ENCODE results near the gene ZCCHC9. TPM values are rescaled to one million over a fixed set of nuclear protein-coding genes. Genes with fewer than 3 reads are reported as not detected.
A peak's percentile ranks its signal among the peaks of the same experiment; 100 is the strongest.
"Not testable (repeated sequence)": the region's sequence is repeated elsewhere in the genome, so short reads cannot be mapped to it uniquely, and the experiment has no call there.

The ZCCHC9 gene
- total RNA-seq, 1 donor from 2014 or later = 16.2 TPM

- H3K36me3 ChIP-seq (ENCODE audit: control insufficient read depth in 3 of 3, insufficient read depth in 3 of 3, low read length in 3 of 3) = peaks cover 14 to 20% (median 17%) of the 10 kb centered on the region in 3 donors
- no peak overlapping the region for H3K4me3 ChIP-seq (ENCODE audit: low read length in 3 of 3)
- no peaks in the 10 kb centered on the region for H3K9me3 ChIP-seq (ENCODE audit: control insufficient read depth in 3 of 3, low read length in 3 of 3)
- H3K4me1 ChIP-seq (ENCODE audit: control insufficient read depth in 3 of 3, insufficient read depth in 3 of 3, low read length in 3 of 3) = no peaks in the 10 kb centered on the region
- no peak overlapping the region for H3K9ac ChIP-seq (ENCODE audit: low read depth in 1 of 3, low read length in 3 of 3)
- H3K27ac ChIP-seq (ENCODE audit: low read depth, low read length) = no peak overlapping the region
- no peaks in the 10 kb centered on the region for H3K27me3 ChIP-seq (ENCODE audit: control insufficient read depth in 3 of 3, insufficient read depth in 3 of 3, low read length in 3 of 3)
These were observed 15.2 kb downstream of the ZCCHC9 start for GRCh38 chr5:81316571-81316970.

GRCh38 chr5:81317536-81317935 lies 16.1 kb downstream of the ZCCHC9 start:
- no peak overlapping the region for H3K4me3 ChIP-seq (ENCODE audit: low read length in 3 of 3)
- no peaks in the 10 kb centered on the region for H3K4me1 ChIP-seq (ENCODE audit: control insufficient read depth in 3 of 3, insufficient read depth in 3 of 3, low read length in 3 of 3)
- H3K27me3 ChIP-seq (ENCODE audit: control insufficient read depth in 3 of 3, insufficient read depth in 3 of 3, low read length in 3 of 3) = no peaks in the 10 kb centered on the region
- H3K9ac ChIP-seq (ENCODE audit: low read depth in 1 of 3, low read length in 3 of 3) = no peak overlapping the region
- H3K27ac ChIP-seq (ENCODE audit: low read depth, low read length) = no peak overlapping the region
- H3K9me3 ChIP-seq (ENCODE audit: control insufficient read depth in 3 of 3, low read length in 3 of 3) = no peaks in the 10 kb centered on the region
- peaks cover 5 to 11% (median 9%) of the 10 kb centered on the region in 3 donors for H3K36me3 ChIP-seq (ENCODE audit: control insufficient read depth in 3 of 3, insufficient read depth in 3 of 3, low read length in 3 of 3)

- Histone ChIP-seq H3K4me1 (ENCODE audit: control insufficient read depth in 3 of 3, insufficient read depth in 3 of 3, low read length in 3 of 3) (no peaks in the 10 kb centered on the region), H3K9ac (ENCODE audit: low read depth in 1 of 3, low read length in 3 of 3) (no peak overlapping the region), H3K27me3 (ENCODE audit: control insufficient read depth in 3 of 3, insufficient read depth in 3 of 3, low read length in 3 of 3) (no peaks in the 10 kb centered on the region), H3K36me3 (ENCODE audit: control insufficient read depth in 3 of 3, insufficient read depth in 3 of 3, low read length in 3 of 3) (no peaks in the 10 kb centered on the region), H3K27ac (ENCODE audit: low read depth, low read length) (no peak overlapping the region), H3K9me3 (ENCODE audit: control insufficient read depth in 3 of 3, low read length in 3 of 3) (no peaks in the 10 kb centered on the region), H3K4me3 (ENCODE audit: low read length in 3 of 3) (no peak overlapping the region)
These were observed 25.2 kb downstream of the ZCCHC9 start for GRCh38 chr5:81326554-81326953.

- Histone ChIP-seq H3K4me3 (ENCODE audit: low read length in 3 of 3) (peak overlapping the region in 2 of 3 donors; percentile 3 to 58), H3K9me3 (ENCODE audit: control insufficient read depth in 3 of 3, low read length in 3 of 3) (no peaks in the 10 kb centered on the region)
These were observed 33.1 kb downstream of the ZCCHC9 start for GRCh38 chr5:81334304-81335061.

GRCh38 chr5:81335946-81336345 lies 34.6 kb downstream of the ZCCHC9 start:
- Histone ChIP-seq H3K9ac (ENCODE audit: low read depth in 1 of 3, low read length in 3 of 3) (no peak overlapping the region), H3K27me3 (ENCODE audit: control insufficient read depth in 3 of 3, insufficient read depth in 3 of 3, low read length in 3 of 3) (no peaks in the 10 kb centered on the region), H3K36me3 (ENCODE audit: control insufficient read depth in 3 of 3, insufficient read depth in 3 of 3, low read length in 3 of 3) (no peaks in the 10 kb centered on the region), H3K27ac (ENCODE audit: low read depth, low read length) (no peak overlapping the region), H3K4me1 (ENCODE audit: control insufficient read depth in 3 of 3, insufficient read depth in 3 of 3, low read length in 3 of 3) (no peaks in the 10 kb centered on the region), H3K4me3 (ENCODE audit: low read length in 3 of 3) (no peak overlapping the region), H3K9me3 (ENCODE audit: control insufficient read depth in 3 of 3, low read length in 3 of 3) (no peaks in the 10 kb centered on the region)

More at GRCh38 chr5:81334304-81335061, 33.1 kb downstream of the ZCCHC9 start:
- no peaks in the 10 kb centered on the region for H3K4me1 ChIP-seq (ENCODE audit: control insufficient read depth in 3 of 3, insufficient read depth in 3 of 3, low read length in 3 of 3)
- H3K27ac ChIP-seq (ENCODE audit: low read depth, low read length) = no peak overlapping the region
- no peak overlapping the region for H3K9ac ChIP-seq (ENCODE audit: low read depth in 1 of 3, low read length in 3 of 3)
- H3K36me3 ChIP-seq (ENCODE audit: control insufficient read depth in 3 of 3, insufficient read depth in 3 of 3, low read length in 3 of 3) = no peaks in the 10 kb centered on the region
- H3K27me3 ChIP-seq (ENCODE audit: control insufficient read depth in 3 of 3, insufficient read depth in 3 of 3, low read length in 3 of 3) = no peaks in the 10 kb centered on the region

- Histone ChIP-seq H3K27me3 (ENCODE audit: control insufficient read depth in 3 of 3, insufficient read depth in 3 of 3, low read length in 3 of 3) (no peaks in the 10 kb centered on the region), H3K9ac (ENCODE audit: low read depth in 1 of 3, low read length in 3 of 3) (no peak overlapping the region), H3K4me1 (ENCODE audit: control insufficient read depth in 3 of 3, insufficient read depth in 3 of 3, low read length in 3 of 3) (no peaks in the 10 kb centered on the region), H3K27ac (ENCODE audit: low read depth, low read length) (no peak overlapping the region), H3K36me3 (ENCODE audit: control insufficient read depth in 3 of 3, insufficient read depth in 3 of 3, low read length in 3 of 3) (no peaks in the 10 kb centered on the region), H3K9me3 (ENCODE audit: control insufficient read depth in 3 of 3, low read length in 3 of 3) (no peaks in the 10 kb centered on the region), H3K4me3 (ENCODE audit: low read length in 3 of 3) (no peak overlapping the region)
These were observed 35.2 kb downstream of the ZCCHC9 start for GRCh38 chr5:81336556-81336955.

GRCh38 chr5:81337803-81338202 lies 36.4 kb downstream of the ZCCHC9 start:
- no peaks in the 10 kb centered on the region for H3K27me3 ChIP-seq (ENCODE audit: control insufficient read depth in 3 of 3, insufficient read depth in 3 of 3, low read length in 3 of 3)
- no peak overlapping the region for H3K4me3 ChIP-seq (ENCODE audit: low read length in 3 of 3)
- no peaks in the 10 kb centered on the region for H3K4me1 ChIP-seq (ENCODE audit: control insufficient read depth in 3 of 3, insufficient read depth in 3 of 3, low read length in 3 of 3)
- H3K9ac ChIP-seq (ENCODE audit: low read depth in 1 of 3, low read length in 3 of 3) = no peak overlapping the region
- H3K9me3 ChIP-seq (ENCODE audit: control insufficient read depth in 3 of 3, low read length in 3 of 3) = no peaks in the 10 kb centered on the region
- H3K27ac ChIP-seq (ENCODE audit: low read depth, low read length) = no peak overlapping the region
- no peaks in the 10 kb centered on the region for H3K36me3 ChIP-seq (ENCODE audit: control insufficient read depth in 3 of 3, insufficient read depth in 3 of 3, low read length in 3 of 3)

GRCh38 chr5:81338213-81338612 lies 36.8 kb downstream of the ZCCHC9 start:
- H3K36me3 ChIP-seq (ENCODE audit: control insufficient read depth in 3 of 3, insufficient read depth in 3 of 3, low read length in 3 of 3); H3K4me3 ChIP-seq (ENCODE audit: low read length in 3 of 3); H3K27me3 ChIP-seq (ENCODE audit: control insufficient read depth in 3 of 3, insufficient read depth in 3 of 3, low read length in 3 of 3); H3K9ac ChIP-seq (ENCODE audit: low read depth in 1 of 3, low read length in 3 of 3); H3K4me1 ChIP-seq (ENCODE audit: control insufficient read depth in 3 of 3, insufficient read depth in 3 of 3, low read length in 3 of 3); H3K27ac ChIP-seq (ENCODE audit: low read depth, low read length); H3K9me3 ChIP-seq (ENCODE audit: control insufficient read depth in 3 of 3, low read length in 3 of 3): not testable (repeated sequence)

GRCh38 chr5:81344736-81345135 lies 43.3 kb downstream of the ZCCHC9 start:
- no peak overlapping the region for H3K4me3 ChIP-seq (ENCODE audit: low read length in 3 of 3)

GRCh38 chr5:81345411-81346003 lies 44.1 kb downstream of the ZCCHC9 start:
- no peak overlapping the region for H3K27ac ChIP-seq (ENCODE audit: low read depth, low read length)

More at GRCh38 chr5:81344736-81345135, 43.3 kb downstream of the ZCCHC9 start:
- no peaks in the 10 kb centered on the region for H3K4me1 ChIP-seq (ENCODE audit: control insufficient read depth in 3 of 3, insufficient read depth in 3 of 3, low read length in 3 of 3)
- H3K9ac ChIP-seq (ENCODE audit: low read depth in 1 of 3, low read length in 3 of 3) = no peak overlapping the region
- no peaks in the 10 kb centered on the region for H3K36me3 ChIP-seq (ENCODE audit: control insufficient read depth in 3 of 3, insufficient read depth in 3 of 3, low read length in 3 of 3)
- no peaks in the 10 kb centered on the region for H3K27me3 ChIP-seq (ENCODE audit: control insufficient read depth in 3 of 3, insufficient read depth in 3 of 3, low read length in 3 of 3)
- no peak overlapping the region for H3K27ac ChIP-seq (ENCODE audit: low read depth, low read length)
- H3K9me3 ChIP-seq (ENCODE audit: control insufficient read depth in 3 of 3, low read length in 3 of 3) = no peaks in the 10 kb centered on the region

More at GRCh38 chr5:81345411-81346003, 44.1 kb downstream of the ZCCHC9 start:
- Histone ChIP-seq H3K9ac (ENCODE audit: low read depth in 1 of 3, low read length in 3 of 3) (no peak overlapping the region), H3K4me3 (ENCODE audit: low read length in 3 of 3) (no peak overlapping the region), H3K9me3 (ENCODE audit: control insufficient read depth in 3 of 3, low read length in 3 of 3) (no peaks in the 10 kb centered on the region), H3K4me1 (ENCODE audit: control insufficient read depth in 3 of 3, insufficient read depth in 3 of 3, low read length in 3 of 3) (no peaks in the 10 kb centered on the region), H3K36me3 (ENCODE audit: control insufficient read depth in 3 of 3, insufficient read depth in 3 of 3, low read length in 3 of 3) (no peaks in the 10 kb centered on the region), H3K27me3 (ENCODE audit: control insufficient read depth in 3 of 3, insufficient read depth in 3 of 3, low read length in 3 of 3) (no peaks in the 10 kb centered on the region)

All from skeletal muscle tissue (tissue), 4 donors.